ENCODE data around the gene PLAAT4. TPM values are rescaled to one million over a fixed set of nuclear protein-coding genes. Genes with fewer than 3 reads are reported as not detected.

The PLAAT4 gene
- total and polyA plus RNA-seq, 10 of the 15 experiments (the other 5 are each of a cell fraction or from before 2014, with no cell fraction given), result 6.0 to 34.3 (median 12.4) TPM

DNA sequence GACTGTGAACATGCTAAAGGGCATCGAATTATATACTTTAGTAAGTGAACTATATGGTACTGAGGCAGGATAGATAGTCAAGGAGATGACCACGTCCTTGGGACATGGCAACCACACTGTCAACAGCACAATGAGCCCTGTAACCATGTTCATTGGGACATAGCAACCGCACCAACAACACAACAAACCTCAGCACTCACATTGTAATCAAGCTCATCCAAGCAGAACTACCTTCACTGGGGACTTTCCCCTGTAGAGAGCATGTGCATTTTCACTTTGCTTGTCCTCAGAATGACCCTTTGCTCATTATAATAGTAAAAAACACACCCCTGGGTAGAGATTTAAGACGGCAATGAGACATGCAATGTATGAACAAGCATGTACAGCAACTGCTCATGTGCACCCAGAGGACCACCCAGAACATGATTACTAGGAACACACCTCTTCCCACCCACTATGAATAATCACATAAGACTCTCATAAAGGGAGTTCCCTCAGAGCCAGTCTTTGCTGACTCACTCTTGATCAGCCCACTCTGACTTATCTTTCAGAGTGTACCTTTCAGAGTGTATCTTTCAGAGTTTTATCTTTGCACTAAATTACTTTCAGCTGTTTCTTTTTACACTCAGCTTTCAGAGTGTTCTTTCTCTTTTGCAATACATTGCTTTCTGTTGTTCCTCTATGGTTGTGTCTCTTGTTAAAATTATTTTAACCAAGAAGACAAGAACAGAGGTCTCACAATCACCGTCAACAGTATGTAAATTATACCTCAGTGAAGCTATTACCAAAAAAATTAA, 30.6 kb downstream of the PLAAT4 start (continued):
- TF ChIP-seq, protein P1, sequence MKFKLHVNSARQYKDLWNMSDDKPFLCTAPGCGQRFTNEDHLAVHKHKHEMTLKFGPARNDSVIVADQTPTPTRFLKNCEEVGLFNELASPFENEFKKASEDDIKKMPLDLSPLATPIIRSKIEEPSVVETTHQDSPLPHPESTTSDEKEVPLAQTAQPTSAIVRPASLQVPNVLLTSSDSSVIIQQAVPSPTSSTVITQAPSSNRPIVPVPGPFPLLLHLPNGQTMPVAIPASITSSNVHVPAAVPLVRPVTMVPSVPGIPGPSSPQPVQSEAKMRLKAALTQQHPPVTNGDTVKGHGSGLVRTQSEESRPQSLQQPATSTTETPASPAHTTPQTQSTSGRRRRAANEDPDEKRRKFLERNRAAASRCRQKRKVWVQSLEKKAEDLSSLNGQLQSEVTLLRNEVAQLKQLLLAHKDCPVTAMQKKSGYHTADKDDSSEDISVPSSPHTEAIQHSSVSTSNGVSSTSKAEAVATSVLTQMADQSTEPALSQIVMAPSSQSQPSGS (IDR thresholded peaks at IDR 0.05; ENCODE audit: low read length), result peak; percentile 88; the same call in 1 of the 2 replicates
- no peak for TF ChIP-seq ZNF24 (IDR thresholded peaks at IDR 0.05)
- TF ChIP-seq SIX5 (IDR thresholded peaks at IDR 0.05; ENCODE audit: low read depth, low read length, severe bottlenecking), result no peak
- TF ChIP-seq RB1 (IDR thresholded peaks at IDR 0.05; ENCODE audit: borderline replicate concordance), result no peak
- TF ChIP-seq TCF3 (IDR thresholded peaks at IDR 0.05; ENCODE audit: borderline replicate concordance, insufficient read depth, low read depth, low read length), result peak; percentile 73
- TF ChIP-seq ZNF384 (IDR thresholded peaks at IDR 0.05; ENCODE audit: borderline replicate concordance, low read depth, low read length), result no peak
- no peak for TF ChIP-seq EZH2 (IDR thresholded peaks at IDR 0.05; ENCODE audit: borderline replicate concordance, control insufficient read depth, low read depth, low read length)
- TF ChIP-seq HCFC1 (IDR thresholded peaks at IDR 0.05; ENCODE audit: low read length), result no peak
- TF ChIP-seq NRF1 (conservative IDR thresholded peaks at IDR 0.05; ENCODE audit: low read depth, low read length), result no peak
- TF ChIP-seq, protein P2, sequence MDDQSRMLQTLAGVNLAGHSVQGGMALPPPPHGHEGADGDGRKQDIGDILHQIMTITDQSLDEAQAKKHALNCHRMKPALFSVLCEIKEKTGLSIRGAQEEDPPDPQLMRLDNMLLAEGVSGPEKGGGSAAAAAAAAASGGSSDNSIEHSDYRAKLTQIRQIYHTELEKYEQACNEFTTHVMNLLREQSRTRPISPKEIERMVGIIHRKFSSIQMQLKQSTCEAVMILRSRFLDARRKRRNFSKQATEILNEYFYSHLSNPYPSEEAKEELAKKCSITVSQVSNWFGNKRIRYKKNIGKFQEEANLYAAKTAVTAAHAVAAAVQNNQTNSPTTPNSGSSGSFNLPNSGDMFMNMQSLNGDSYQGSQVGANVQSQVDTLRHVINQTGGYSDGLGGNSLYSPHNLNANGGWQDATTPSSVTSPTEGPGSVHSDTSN (IDR thresholded peaks at IDR 0.05; ENCODE audit: insufficient replicate concordance, low read depth, low read length), result peak; percentile 83
- peak; percentile 75; the same call in 1 of the 2 replicates for TF ChIP-seq NFIC (IDR thresholded peaks at IDR 0.05; ENCODE audit: low read depth, low read length)
- TF ChIP-seq JUND (IDR thresholded peaks at IDR 0.05; ENCODE audit: low read depth, low read length), result 0 out of 2 replicates have a peak, but pooled peaks have one; percentile 28
- peak; percentile 45; the same call in 1 of the 2 replicates for TF ChIP-seq EED (IDR thresholded peaks at IDR 0.05; ENCODE audit: low read depth)
- TF ChIP-seq, protein P3, sequence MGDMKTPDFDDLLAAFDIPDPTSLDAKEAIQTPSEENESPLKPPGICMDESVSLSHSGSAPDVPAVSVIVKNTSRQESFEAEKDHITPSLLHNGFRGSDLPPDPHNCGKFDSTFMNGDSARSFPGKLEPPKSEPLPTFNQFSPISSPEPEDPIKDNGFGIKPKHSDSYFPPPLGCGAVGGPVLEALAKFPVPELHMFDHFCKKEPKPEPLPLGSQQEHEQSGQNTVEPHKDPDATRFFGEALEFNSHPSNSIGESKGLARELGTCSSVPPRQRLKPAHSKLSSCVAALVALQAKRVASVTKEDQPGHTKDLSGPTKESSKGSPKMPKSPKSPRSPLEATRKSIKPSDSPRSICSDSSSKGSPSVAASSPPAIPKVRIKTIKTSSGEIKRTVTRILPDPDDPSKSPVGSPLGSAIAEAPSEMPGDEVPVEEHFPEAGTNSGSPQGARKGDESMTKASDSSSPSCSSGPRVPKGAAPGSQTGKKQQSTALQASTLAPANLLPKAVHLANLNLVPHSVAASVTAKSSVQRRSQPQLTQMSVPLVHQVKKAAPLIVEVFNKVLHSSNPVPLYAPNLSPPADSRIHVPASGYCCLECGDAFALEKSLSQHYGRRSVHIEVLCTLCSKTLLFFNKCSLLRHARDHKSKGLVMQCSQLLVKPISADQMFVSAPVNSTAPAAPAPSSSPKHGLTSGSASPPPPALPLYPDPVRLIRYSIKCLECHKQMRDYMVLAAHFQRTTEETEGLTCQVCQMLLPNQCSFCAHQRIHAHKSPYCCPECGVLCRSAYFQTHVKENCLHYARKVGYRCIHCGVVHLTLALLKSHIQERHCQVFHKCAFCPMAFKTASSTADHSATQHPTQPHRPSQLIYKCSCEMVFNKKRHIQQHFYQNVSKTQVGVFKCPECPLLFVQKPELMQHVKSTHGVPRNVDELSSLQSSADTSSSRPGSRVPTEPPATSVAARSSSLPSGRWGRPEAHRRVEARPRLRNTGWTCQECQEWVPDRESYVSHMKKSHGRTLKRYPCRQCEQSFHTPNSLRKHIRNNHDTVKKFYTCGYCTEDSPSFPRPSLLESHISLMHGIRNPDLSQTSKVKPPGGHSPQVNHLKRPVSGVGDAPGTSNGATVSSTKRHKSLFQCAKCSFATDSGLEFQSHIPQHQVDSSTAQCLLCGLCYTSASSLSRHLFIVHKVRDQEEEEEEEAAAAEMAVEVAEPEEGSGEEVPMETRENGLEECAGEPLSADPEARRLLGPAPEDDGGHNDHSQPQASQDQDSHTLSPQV (IDR thresholded peaks at IDR 0.05), result no peak
- TF ChIP-seq, protein P4, sequence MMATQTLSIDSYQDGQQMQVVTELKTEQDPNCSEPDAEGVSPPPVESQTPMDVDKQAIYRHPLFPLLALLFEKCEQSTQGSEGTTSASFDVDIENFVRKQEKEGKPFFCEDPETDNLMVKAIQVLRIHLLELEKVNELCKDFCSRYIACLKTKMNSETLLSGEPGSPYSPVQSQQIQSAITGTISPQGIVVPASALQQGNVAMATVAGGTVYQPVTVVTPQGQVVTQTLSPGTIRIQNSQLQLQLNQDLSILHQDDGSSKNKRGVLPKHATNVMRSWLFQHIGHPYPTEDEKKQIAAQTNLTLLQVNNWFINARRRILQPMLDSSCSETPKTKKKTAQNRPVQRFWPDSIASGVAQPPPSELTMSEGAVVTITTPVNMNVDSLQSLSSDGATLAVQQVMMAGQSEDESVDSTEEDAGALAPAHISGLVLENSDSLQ (IDR thresholded peaks at IDR 0.05), result peak; percentile 57
- TF ChIP-seq HDAC6 (IDR thresholded peaks at IDR 0.05; ENCODE audit: unreplicated experiment), result no peak
- TF ChIP-seq FOXM1 (IDR thresholded peaks at IDR 0.05; ENCODE audit: low read depth, low read length), result peak; percentile 78
